Activated CD8-positive, alpha-beta memory T cell treated with anti-CD3 and anti-CD28 coated beads for 4 hours (primary cell): ENCODE results near the gene COL11A1.
"Not testable (repeated sequence)": the region's sequence is repeated elsewhere in the genome, so short reads cannot be mapped to it uniquely, and the experiment has no call there.

Source experiments
- DNase-seq, 2 donors: peaks; one replicate each; pipeline ENCODE4 v3.0.0-alpha.2; 2020; ENCODE audit warnings: low read depth in 2 of 2

COL11A1 gene

DNA sequence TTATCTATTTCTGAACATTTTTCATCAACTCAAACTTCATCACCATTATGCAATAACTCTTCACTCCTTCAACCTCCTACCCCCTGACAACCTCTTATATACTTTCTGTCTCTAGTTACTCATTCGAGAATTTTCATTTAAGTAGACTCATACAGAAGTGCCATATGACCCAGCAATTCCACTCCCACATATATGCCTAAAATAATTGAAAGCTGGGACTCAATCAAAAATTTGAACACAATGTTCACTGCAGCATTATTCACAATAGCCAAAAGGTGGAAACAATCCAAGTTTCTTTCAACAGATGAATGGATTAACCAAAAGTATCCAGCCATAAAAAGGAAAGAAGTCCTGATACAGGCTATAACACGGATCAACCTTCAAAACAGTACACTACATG is 24.1 kb downstream of the COL11A1 start:
- no peak for DNase-seq

DNA sequence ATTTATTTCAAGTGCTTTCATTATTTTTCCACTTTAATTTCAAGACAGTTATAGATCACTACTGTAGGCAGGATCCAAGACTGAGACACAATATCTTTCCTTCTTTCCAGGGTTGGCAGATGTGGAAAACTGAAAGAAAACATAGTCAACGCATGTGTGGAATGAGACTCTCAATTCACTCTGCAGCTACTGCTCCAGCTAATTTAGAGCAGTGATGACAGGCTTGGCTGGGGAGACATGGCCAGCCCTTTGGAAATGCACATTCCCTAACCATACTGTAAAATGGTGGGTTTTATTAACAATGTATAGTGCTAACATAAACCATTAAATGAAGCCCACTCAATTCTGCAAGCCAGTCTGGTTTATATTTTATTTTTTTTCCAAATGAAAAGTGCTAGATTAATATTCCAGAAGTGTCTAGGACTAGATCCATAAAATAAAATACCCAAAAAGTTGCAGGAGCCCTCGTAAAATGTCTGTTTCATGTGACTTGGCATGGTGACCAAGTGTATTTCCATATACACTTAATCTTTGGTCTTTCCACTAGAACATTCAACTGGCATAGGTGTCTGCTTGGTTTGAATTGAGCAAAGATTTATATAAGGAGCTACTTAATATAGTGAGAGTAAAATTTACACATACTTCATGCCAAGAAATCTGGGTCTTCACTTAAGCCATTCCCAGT is 32.9 kb downstream of the COL11A1 start:
- no peak for DNase-seq

DNA sequence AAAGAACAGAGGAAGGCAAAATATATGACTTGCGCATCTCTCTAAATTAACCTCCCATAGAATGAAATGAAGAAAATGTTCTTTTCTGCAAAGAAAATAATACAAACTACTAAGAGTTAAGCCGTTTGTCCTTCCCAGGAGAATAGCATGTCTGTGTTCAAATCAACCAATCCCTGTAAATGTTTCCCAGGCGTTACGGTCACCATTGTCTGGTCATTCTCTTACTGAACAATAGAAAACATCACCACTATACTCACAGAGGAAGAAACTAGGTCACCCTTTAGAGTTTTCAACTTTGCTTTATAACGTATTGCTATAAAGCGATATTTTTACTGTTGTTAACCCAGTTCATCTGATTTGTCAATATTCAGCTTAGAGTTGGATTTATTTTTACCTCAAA is 34.1 kb downstream of the COL11A1 start:
- DNase-seq, result no peak

DNA sequence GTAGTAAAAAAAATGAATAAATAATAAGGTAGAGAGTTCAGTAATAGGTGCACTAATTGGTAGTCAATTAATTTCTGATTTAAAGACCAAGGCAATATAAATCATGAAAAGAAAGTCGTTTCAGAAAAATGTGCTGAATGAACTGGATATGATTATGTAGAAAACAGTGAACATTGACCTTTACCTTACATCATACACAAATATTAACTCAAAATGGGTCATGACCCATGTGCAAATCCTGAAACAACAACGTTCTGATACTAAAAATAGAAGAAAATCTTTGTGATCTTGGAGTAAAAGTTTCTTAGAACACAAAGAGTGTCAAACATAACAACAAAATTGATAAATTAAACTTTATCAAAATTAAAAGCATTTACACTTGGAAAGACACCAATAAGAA is 39.1 kb downstream of the COL11A1 start:
- DNase-seq, result no peak

DNA sequence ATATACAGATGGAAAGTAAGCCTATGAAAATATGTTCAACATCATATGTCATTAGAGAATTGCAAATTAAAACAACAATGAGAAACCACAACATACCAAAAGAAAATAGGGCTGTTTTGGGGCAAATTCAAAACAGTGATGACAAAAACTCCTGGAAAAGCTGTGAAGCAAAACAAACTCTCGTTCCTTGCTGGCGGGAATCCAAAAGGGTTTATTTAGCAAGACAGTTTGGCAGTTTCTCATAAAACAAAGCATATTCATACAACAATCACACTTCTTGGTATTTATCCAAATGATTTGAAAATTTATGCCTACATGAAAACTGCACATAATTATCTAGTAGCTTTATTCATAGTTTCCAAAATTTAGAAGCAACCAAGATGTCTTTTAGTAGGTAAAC is 44.4 kb downstream of the COL11A1 start:
- DNase-seq, result no peak

DNA sequence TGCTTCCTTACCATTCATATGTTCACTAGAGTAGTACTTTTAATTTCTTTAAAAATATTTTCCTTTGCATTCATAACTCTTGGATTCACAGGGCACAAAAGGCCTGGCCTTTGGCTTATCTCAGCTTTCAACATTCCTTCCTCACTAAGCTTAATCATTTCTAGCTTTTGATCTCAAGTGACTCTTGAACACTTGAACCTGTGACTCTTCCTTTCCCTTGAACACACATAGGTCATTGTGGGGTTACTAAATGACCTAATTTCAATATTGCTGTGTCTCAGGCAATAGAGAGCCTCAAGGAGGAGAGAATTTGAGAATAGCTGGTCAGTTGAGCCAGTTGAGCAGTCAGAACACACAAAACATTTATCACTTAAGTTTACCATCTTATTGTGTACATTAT is 49.9 kb downstream of the COL11A1 start:
- DNase-seq, result no peak

DNA sequence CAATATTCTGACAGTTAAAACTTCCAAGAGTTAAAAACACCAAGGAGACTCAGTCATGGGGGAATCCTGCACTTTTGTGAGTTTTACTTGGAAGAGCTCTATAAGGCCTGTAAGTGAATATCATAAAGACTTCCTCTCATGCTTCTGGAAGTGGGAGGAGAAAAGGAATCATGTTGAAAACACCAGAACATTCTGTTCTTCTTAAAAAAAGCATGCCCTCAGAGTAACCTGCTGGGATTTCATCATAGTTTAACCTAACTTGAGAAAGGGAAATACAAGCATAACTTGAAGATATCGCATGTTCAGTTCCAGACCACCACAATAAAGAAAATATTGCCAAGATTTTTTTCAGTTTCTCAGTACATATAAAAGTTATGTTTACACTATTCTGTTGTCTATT is 51.9 kb downstream of the COL11A1 start:
- no peak for DNase-seq

DNA sequence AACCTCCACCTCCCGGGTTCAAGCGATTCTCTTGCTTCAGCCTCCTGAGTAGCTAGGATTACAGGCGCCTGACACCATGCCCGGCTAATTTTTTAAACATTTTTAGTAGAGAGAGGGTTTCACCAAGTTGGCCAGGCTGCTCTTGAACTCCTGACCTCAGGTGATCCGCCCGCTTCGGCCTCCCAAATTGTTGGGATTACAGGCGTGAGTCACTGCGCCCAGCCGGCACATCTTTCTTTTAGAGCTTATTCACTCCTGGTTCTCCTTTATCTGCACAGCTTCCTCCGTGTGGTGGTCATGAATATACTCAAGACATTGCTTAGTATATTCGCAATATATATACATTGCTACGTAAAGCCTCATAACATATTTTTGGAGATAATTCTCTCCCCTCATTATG is 80.2 kb downstream of the COL11A1 start:
- DNase-seq, result not testable (repeated sequence)

DNA sequence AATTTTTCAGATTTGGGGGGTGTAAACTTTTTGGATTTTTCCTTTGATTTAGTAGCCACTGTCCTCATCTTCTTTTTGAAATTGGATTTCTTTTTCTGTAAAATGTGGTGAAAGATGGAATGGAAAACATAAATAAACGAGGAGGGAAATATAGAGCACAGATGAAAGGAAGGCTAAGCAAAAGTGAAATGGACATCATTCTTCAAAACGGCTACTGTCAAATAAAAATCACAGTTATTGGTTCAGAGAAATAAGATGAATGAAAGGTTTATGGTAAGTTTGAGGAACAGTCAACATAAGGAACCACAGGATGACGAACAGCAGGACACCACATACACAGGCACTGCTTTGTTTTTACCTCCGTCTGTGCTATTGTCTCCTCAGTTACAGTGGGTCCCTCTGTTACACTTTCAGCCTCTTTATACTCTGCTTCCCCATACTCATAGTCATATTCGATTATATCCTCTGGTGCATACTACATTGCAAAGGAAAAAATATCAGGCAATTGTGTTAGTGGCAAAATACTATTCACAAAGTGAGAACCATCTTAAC is 82.4 kb downstream of the COL11A1 start:
- no peak for DNase-seq

DNA sequence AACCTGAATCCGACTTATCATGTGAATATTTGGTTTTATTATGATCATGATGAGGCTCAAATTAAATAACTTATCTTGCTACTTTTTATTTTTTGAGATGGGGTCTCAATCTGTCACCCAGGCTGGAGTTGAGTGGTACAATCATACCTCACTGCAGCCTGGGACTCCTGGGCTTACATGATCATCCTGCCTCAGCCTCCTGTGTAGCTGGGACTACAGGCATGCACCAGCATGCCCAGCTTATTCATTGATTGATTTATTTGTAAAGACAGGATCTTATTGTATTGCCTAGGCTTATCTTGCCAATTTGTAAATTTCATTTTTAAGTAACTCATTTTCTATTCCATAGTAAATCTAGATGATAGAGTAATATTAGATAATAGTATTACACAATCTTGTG is 84.3 kb downstream of the COL11A1 start:
- DNase-seq, result no peak

DNA sequence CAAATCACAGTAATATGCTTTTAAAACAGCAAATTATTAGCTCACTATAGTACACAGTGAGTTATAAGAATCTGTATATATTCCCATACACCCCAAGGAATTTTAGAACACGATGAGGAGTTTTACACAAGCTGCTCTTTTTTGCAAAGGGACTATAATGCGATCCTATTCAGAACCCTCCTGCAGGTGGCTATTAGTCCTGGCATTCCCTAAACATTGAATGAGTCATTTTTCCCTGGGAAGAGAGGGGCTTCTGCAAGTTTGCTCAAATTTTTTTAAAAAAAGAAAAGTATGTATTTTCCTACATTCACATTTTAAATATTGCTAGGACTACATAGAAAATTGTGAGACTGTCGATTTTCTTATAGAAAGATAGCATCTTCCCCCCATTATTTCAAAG is 106.3 kb downstream of the COL11A1 start:
- DNase-seq, result no peak

DNA sequence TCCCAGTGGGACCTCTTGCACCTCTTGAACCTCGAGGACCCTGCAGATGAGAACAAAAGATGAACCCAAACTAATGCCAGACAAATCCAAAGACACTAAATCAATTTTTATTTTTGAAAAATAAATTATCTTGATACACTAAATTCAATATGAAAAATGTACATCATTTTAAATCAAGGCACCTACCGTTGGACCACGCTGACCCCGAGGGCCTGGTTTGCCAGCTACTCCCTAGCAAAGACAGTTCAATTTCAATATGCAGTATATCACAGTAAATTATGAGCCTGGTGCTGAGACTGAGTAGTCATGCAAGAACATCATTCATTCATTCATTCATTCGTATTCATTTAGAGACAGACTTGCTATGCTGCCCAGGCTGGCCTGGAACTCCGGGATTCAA is 129.4 kb downstream of the COL11A1 start:
- no peak for DNase-seq

DNA sequence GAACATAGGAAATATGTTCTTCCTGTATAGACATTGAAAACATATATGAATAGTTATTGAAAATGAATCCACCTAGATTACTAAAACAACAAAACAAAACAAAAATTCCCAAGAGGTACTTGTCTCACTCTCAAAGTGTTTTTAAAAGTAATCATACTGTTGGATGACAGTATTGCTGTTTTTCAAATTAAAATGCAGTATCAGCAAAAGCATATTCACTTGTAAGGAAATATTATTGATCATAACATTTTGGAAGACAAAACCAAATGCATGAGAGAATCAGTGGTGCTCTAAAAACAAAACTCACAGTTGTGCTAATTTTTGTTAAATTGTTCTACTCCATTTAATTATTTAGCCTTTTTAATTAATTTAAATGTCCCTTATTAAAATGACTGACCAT is 131.0 kb downstream of the COL11A1 start:
- no peak for DNase-seq

DNA sequence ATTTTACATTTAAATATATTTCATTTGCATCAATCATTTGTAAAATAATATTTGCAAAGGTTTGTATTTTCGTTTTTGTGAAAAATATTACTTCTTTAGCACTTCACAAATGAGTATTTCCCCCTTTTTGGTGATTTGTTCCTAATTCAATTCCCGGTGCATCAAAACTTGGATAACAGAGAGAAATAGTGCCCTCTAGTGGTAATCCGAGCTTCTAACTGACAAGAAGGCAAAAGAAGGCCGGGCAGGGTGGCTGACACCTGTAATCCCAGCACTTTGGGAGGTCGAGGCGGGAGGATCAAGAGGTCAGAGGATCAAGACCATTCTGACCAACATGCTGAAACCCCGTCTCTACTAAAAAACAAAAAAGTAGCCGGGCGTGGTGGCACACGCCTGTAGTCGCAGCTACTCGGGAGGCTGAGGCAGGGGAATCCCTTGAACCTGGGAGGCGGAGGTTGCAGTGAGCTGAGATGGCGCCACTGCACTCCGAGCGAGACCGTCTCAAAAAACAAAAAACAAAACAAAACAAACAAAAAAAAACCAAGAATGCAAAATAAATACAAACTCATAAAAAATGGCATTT is 137.7 kb downstream of the COL11A1 start:
- no peak for DNase-seq

DNA sequence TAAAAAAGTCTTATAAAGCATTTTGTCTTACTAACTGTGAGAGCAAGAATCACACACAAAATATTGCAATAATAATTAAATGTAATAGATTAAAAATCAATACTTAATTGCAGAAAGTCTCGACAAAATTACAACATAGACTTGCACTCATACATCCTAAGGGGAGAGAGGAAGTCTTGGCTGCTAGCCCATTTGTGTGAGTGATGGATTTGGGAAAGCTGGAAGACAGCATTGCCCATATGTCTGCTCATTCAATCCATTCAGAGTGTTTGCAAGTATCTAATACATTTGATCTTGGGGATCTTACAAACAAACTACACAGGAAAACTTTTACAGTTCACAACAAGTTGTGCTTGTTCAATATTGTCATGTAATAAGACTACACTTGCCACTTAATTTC is 140.5 kb downstream of the COL11A1 start:
- DNase-seq, result no peak

DNA sequence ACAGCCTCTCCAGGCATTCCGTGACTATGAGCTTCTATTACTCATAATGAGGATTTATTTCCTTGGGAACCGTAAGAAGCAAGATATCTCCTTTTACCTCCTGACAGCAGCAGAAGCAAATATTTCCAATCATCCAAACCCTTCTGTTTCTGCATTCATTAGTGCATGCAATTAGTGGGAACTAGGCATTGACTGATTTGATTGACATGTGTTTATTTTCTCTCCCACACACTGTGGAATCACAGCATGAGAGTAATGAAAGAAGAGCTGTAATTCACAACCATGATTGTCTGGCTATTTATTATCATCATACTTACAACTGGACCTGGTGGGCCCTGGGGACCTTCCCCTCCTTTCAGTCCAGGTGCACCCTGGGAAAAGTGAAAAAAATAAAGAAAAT is 146.8 kb downstream of the COL11A1 start:
- no peak for DNase-seq

DNA sequence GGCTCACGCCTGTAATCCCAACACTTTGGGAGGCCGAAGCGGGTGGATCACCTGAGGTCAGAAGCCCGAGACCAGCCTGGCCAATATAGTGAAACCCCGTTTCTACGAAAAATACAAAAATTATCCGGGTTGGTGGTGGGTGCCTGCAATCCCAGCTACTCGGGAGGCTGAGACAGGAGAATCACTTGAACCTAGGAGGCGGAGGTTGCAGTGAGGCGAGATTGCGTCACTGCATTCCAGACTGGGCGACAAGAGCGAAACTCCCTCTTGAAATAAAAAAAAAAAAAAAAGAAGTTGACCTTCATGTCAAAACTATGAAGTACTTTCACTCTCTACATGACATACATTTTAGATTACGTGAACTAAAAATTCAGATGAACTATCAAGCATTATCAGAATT is 153.7 kb downstream of the COL11A1 start:
- DNase-seq, result no peak

DNA sequence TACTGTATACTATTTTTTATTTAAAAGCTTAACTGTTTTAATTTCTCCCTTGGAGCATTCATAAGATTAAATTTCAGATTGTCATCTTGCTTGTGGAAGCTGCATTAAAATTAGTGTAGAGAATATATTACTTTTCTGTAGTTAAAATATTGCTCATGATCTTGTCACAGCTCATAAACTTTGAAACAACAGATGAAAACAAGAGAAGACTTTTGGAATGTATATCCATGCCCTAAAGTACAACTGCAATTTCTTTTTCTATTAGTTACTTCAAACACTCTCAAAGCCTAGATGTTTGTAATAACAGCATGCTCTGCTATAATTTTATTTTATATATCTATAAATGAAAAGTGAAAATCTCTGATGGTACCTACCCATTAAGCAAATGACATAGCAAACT is 155.9 kb downstream of the COL11A1 start:
- no peak for DNase-seq

DNA sequence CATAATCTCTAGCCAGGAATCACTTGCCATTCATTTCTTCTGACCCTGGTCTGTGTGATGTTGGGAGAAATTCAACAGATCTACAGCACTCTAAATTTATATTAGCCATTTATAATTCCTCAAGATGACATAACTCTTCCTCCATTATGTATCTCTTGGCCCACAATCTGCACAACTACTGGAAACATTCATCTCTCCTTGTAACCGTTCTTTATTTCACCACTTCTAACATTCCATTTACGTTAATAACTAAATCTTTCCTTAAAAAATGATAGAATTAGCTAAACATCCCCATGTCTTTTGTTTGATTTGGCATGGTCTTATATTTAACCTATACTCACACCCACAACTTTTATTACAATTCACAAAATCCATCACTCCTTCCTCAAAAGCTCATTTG is 166.0 kb downstream of the COL11A1 start:
- DNase-seq, result no peak

DNA sequence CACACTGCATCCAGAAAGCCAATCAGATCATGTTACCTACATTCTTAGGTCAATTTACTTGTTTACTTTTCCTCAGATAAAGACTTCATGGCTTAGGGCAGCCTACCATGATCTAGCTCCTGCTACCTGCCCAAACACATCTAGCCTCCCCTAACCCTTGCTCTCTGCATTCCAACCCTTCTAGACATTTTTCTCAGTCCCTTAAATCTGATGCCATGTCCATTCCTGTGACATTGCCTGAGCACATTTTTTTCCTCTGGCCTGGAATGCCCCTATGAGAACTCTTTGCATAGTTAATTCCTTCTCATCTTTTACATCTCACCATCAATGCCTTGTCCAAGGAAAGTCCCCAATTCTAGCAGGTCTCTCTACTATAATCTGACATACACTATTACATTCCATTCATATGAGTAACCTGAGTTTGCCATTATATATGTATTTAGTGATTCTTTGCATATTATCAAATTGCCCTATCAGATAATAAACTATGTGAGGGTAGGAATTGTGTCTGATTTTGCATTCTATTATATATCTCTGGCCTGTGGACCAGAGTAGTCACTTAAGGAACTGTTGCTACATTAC is 166.9 kb downstream of the COL11A1 start:
- DNase-seq, result no peak

DNA sequence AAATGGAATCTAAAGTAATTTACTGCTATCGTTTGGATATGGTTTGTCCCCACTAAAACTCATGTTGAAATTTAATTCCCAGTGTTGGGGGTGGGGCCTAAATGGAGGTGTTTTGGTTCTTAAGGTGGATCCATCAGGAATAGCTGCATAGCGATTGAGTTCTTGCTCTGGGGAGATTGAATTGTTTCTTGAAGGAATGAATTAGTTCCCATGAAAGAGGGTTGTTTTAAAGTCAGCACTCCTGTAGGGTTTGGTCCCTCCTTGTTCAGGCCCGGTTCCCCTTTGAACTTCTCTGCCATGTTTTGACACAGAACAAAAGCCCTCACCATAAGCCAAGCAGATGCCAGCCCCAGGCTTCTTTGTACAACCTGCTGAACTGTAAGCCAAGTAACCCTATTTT is 170.9 kb downstream of the COL11A1 start:
- no peak for DNase-seq

DNA sequence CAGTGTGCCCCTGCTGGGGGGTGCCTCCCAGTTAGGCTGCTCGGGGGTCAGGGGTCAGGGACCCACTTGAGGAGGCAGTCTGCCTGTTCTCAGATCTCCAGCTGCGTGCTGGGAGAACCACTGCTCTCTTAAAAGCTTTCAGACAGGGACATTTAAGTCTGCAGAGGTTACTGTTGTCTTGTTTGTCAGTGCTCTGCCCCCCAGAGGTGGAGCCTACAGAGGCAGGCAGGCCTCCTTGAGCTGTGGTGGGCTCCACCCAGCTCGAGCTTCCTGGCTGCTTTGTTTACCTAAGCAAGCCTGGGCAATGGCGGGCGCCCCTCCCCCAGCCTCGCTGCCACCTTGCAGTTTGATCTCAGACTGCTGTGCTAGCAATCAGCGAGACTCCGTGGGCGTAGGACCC is 175.0 kb downstream of the COL11A1 start:
- DNase-seq, result not testable (repeated sequence)

DNA sequence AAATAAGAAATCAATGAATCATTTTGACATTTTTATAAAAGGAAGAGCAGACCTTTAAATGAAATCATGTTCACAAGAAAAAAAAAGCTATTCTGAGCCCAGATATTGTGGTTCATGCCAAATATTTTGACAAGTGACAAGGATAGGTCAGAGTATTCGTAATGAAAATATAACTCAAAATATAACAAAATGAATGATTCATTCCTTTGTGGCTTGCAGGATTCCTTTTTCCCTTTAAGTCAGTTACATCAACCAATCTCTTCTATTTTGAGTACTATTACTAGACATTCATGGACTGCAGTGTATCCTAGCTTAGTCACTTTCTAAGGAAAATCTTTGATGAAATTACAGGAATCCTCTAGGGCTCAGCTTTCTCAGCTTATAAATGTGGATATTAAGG is 188.7 kb downstream of the COL11A1 start:
- DNase-seq, result no peak
